B cell (primary cell): ENCODE data around the gene LRIG3. TPM values are rescaled to one million over a fixed set of nuclear protein-coding genes. Genes with fewer than 3 reads are reported as not detected.

Source experiments
- ATAC-seq: fragments of 200-7000 bp; cut with Tn5 transposase; one replicate; pipeline ENCODE4 v1.10.0; 2021; ENCODE audit warnings: low read depth, mild to moderate bottlenecking, moderate number of reproducible peaks, moderate library complexity
- CTCF ChIA-PET: fragments of 350-600 bp; sonication (Branson Sonifier 250); formaldehyde crosslinking; loops from one replicate; lab custom pipeline; 2021; ENCODE audit warnings: antibody characterized with exemption, inconsistent platforms; lab: Charles Lee
- POLR2A ChIA-PET: fragments of 350-600 bp; sonication (Branson Sonifier 250); formaldehyde crosslinking; loops from one replicate; lab custom pipeline; 2021; ENCODE audit warnings: antibody characterized with exemption; lab: Charles Lee
- DNase-seq: peaks from one replicate; pipeline ENCODE4 v3.0.0; 2013
- H2AFZ ChIP-seq: 2 replicates; pipeline ENCODE4 v1.6.1; 2012; ENCODE audit warnings: mild to moderate bottlenecking, low read depth, low read length; ENCODE audit not compliant: insufficient read depth, poor library complexity, severe bottlenecking
- H3K27ac ChIP-seq, 2 donors: 1 replicate in 1 of 2; 2 replicates in 1 of 2; pipeline ENCODE4 v1.5.1; 2012 to 2013; ENCODE audit warnings: low read length in 2 of 2, mild to moderate bottlenecking in 2 of 2, moderate library complexity in 1 of 2
- H3K27me3 ChIP-seq, 4 experiments: fragments of 200-600 bp in 1 of 4; sonication (generic) in 1 of 4; replicated peaks in 1 of 4; 1 replicate in 2 of 4; 2 replicates in 2 of 4; pipeline versions ENCODE4 v1.6.1 to v1.7.0; 2013 to 2016; ENCODE audit warnings: low read length in 3 of 4, mild to moderate bottlenecking in 2 of 4, mixed read lengths in 1 of 4, moderate library complexity in 1 of 4; ENCODE audit not compliant: insufficient read depth in 4 of 4, control insufficient read depth in 3 of 4; ENCODE audit errors: control extremely low read depth in 1 of 4
- H3K36me3 ChIP-seq, 2 experiments: replicated peaks in 1 of 2; 1 replicate in 1 of 2; 2 replicates in 1 of 2; pipeline versions ENCODE4 v1.6.1 to v1.7.1; 2013; ENCODE audit warnings: low read length in 1 of 2; ENCODE audit not compliant: insufficient read depth in 2 of 2, control insufficient read depth in 1 of 2; ENCODE audit errors: control extremely low read depth in 1 of 2, extremely low read depth in 1 of 2
- H3K4me1 ChIP-seq, 2 donors: fragments of 200-600 bp in 1 of 2; sonication (generic) in 1 of 2; 1 replicate in 1 of 2; 2 replicates in 1 of 2; pipeline versions ENCODE4 v1.5.1 to v1.6.1; 2013 to 2017; ENCODE audit warnings: low read length in 2 of 2; ENCODE audit not compliant: control insufficient read depth in 2 of 2, insufficient read depth in 2 of 2
- H3K4me2 ChIP-seq: replicated peaks from 2 replicates; pipeline ENCODE3; 2012; ENCODE audit warnings: mild to moderate bottlenecking, low read depth, low read length; ENCODE audit not compliant: poor library complexity, severe bottlenecking
- H3K4me3 ChIP-seq, 5 experiments: fragments of 200-600 bp in 1 of 5; sonication (generic) in 1 of 5; 1 replicate in 3 of 5; 2 replicates in 2 of 5; pipeline versions ENCODE4 v1.5.1 to v1.7.0; 2011 to 2016; ENCODE audit warnings: low read length in 4 of 5, mild to moderate bottlenecking in 4 of 5, low read depth in 2 of 5, control low read depth in 1 of 5, moderate library complexity in 1 of 5; ENCODE audit not compliant: insufficient read depth in 1 of 5; ENCODE audit errors: control extremely low read depth in 1 of 5, extremely low read depth in 1 of 5
- H3K79me2 ChIP-seq: fragments of 200-600 bp; sonication (generic); one replicate; pipeline ENCODE4 v1.6.0; 2016; ENCODE audit warnings: low read length; ENCODE audit not compliant: control insufficient read depth, insufficient read depth
- H3K9ac ChIP-seq: fragments of 200-600 bp; sonication (generic); 2 replicates; pipeline ENCODE4 v1.6.1; 2017; ENCODE audit warnings: mild to moderate bottlenecking, low read length, moderate library complexity
- H3K9me3 ChIP-seq, 3 donors: one replicate each; pipeline versions ENCODE4 v1.6.1 to v1.7.1; 2013; ENCODE audit warnings: low read length in 2 of 3; ENCODE audit not compliant: control insufficient read depth in 2 of 3, insufficient read depth in 1 of 3; ENCODE audit errors: control extremely low read depth in 1 of 3
- H4K20me1 ChIP-seq: 2 replicates; pipeline ENCODE4 v1.6.0; 2012; ENCODE audit warnings: mild to moderate bottlenecking, low read length; ENCODE audit not compliant: insufficient read depth, control insufficient read depth, poor library complexity, severe bottlenecking
- H3K27ac Mint-ChIP-seq: one replicate; pipeline ENCODE4 v1.8.0; 2021; ENCODE audit warnings: mixed read lengths
- H3K27me3 Mint-ChIP-seq: one replicate; pipeline ENCODE4 v1.8.0; 2021; ENCODE audit warnings: mixed read lengths
- H3K4me1 Mint-ChIP-seq: one replicate; pipeline ENCODE4 v1.8.0; 2021; ENCODE audit warnings: mixed read lengths
- H3K4me3 Mint-ChIP-seq: one replicate; pipeline ENCODE4 v1.8.0; 2021; ENCODE audit warnings: mixed read lengths
- H3K9me3 Mint-ChIP-seq: one replicate; pipeline ENCODE4 v1.8.0; 2022; ENCODE audit warnings: mixed read lengths; ENCODE audit not compliant: insufficient read depth
- CTCF ChIP-seq: fragments of 200-600 bp; IDR thresholded peaks from one replicate; pipeline ENCODE4 v1.8.0; 2022; ENCODE audit warnings: antibody characterized with exemption, mild to moderate bottlenecking
- EZH2 ChIP-seq: IDR thresholded peaks from 2 replicates; pipeline ENCODE4 v1.6.1; 2012; ENCODE audit warnings: borderline replicate concordance, low read depth, mild to moderate bottlenecking, moderate library complexity, low read length; ENCODE audit not compliant: insufficient read depth, poor library complexity, severe bottlenecking
- WGBS: methylation state at CpG from one replicate; pipeline ENCODE4 v1.1.5; 2013; ENCODE audit warnings: missing lambda C conversion rate; ENCODE audit not compliant: insufficient coverage; 5-methylcytosine and 5-hydroxymethylcytosine counted together
- intact Hi-C: fragments of 100-400 bp; cut with micrococcal nuclease; formaldehyde crosslinking; loops from one replicate; pipeline ENCODE4 v1.10.0; 2022
- polyA plus RNA-seq: library from polyadenylated mRNA; depleted of rRNA; stranded (reverse); fragments of >200 nt; gene quantifications from 2 replicates; pipeline ENCODE4 v1.2.3, GENCODE V29; 2012
- total RNA-seq, 2 donors: library from RNA; stranded (reverse); fragments of 120-200 nt in 1 of 2; gene quantifications; 1 replicate in 1 of 2; 2 replicates in 1 of 2; pipeline versions ENCODE4 v1.2.3 to v1.2.4, GENCODE V29; 2013 to 2022

The LRIG3 gene
- total and polyA plus RNA-seq, 2 donors (not counting 1 experiment from before 2014, with no cell fraction given) = 0.13 TPM; not detected in 1

- Histone ChIP-seq H3K4me3 (no peak overlapping the region), H3K27ac (no peak overlapping the region), H3K9me3 (no peaks in the 10 kb centered on the region), H3K4me2 (no peak overlapping the region), H3K79me2 (no peaks in the 10 kb centered on the region), H3K27me3 (no peaks in the 10 kb centered on the region), H4K20me1 (no peaks in the 10 kb centered on the region), H2AFZ (no peak overlapping the region), H3K4me1 (no peaks in the 10 kb centered on the region), H3K36me3 (no peaks in the 10 kb centered on the region), H3K9ac (no peak overlapping the region)
- no peak overlapping the region for H3K27ac Mint-ChIP-seq
- DNase-seq (no peak), ATAC-seq (no peak)
- intact Hi-C loops = no loop called here
- CTCF ChIA-PET = no interaction called here
- POLR2A ChIA-PET = no interaction called here
- no peak for TF ChIP-seq EZH2
- no peak for TF ChIP-seq CTCF
- no peaks in the 10 kb centered on the region for H3K4me1 Mint-ChIP-seq
- H3K4me3 Mint-ChIP-seq = no peak overlapping the region
- H3K9me3 Mint-ChIP-seq = peaks cover 1% of the 10 kb centered on the region
- H3K27me3 Mint-ChIP-seq = no peaks in the 10 kb centered on the region
- WGBS = 100% methylated on average over 4 of the region's 6 CpGs
These were observed 26.3 kb downstream of the LRIG3 start for GRCh38 chr12:58894040-58894439.

GRCh38 chr12:58893495-58893894, 26.8 kb downstream of the LRIG3 start:
- Histone ChIP-seq H2AFZ (no peak overlapping the region), H3K4me2 (no peak overlapping the region), H3K79me2 (no peaks in the 10 kb centered on the region), H3K9ac (no peak overlapping the region), H3K4me3 (no peak overlapping the region), H3K9me3 (no peaks in the 10 kb centered on the region), H3K27me3 (no peaks in the 10 kb centered on the region), H3K36me3 (no peaks in the 10 kb centered on the region), H3K4me1 (no peaks in the 10 kb centered on the region), H4K20me1 (no peaks in the 10 kb centered on the region), H3K27ac (no peak overlapping the region)
- H3K4me3 Mint-ChIP-seq = no peak overlapping the region
- H3K9me3 Mint-ChIP-seq = peaks cover 1% of the 10 kb centered on the region
- ChIA-PET CTCF (no interaction called here), POLR2A (no interaction called here)
- DNase-seq (no peak), ATAC-seq (no peak)
- TF ChIP-seq EZH2 (no peak), CTCF (no peak)
- H3K4me1 Mint-ChIP-seq = no peaks in the 10 kb centered on the region
- WGBS = 89% methylated on average over 1 of the region's 3 CpGs
- no peak overlapping the region for H3K27ac Mint-ChIP-seq
- intact Hi-C loops = no loop called here
- no peaks in the 10 kb centered on the region for H3K27me3 Mint-ChIP-seq
